Endothelial cell (in vitro differentiated cells): Measurements from ENCODE around the gene PRKCH. TPM values are rescaled to one million over a fixed set of nuclear protein-coding genes. Genes with fewer than 3 reads are reported as not detected.

ENCODE experiments used
- DNase-seq: peaks from one replicate; pipeline ENCODE4 v3.0.0; 2021; ENCODE audit warnings: low spot score
- H3K27ac Mint-ChIP-seq: one replicate; pipeline ENCODE4 v1.8.0; 2021; ENCODE audit warnings: mixed read lengths, inconsistent platforms; ENCODE audit not compliant: unreplicated experiment
- H3K27me3 Mint-ChIP-seq: one replicate; pipeline ENCODE4 v1.8.0; 2021; ENCODE audit warnings: mild to moderate bottlenecking, moderate library complexity, mixed read lengths, inconsistent platforms; ENCODE audit not compliant: unreplicated experiment
- H3K36me3 Mint-ChIP-seq: one replicate; pipeline ENCODE4 v1.8.0; 2021; ENCODE audit warnings: mild to moderate bottlenecking, low read depth, mixed read lengths, inconsistent platforms; ENCODE audit not compliant: unreplicated experiment
- H3K4me1 Mint-ChIP-seq: one replicate; pipeline ENCODE4 v1.8.0; 2021; ENCODE audit warnings: mild to moderate bottlenecking, mixed read lengths, inconsistent platforms; ENCODE audit not compliant: unreplicated experiment
- H3K4me3 Mint-ChIP-seq: one replicate; pipeline ENCODE4 v1.8.0; 2021; ENCODE audit warnings: mild to moderate bottlenecking, mixed read lengths, inconsistent platforms; ENCODE audit not compliant: unreplicated experiment
- H3K9me3 Mint-ChIP-seq: one replicate; pipeline ENCODE4 v1.8.0; 2021; ENCODE audit warnings: mixed read lengths, inconsistent platforms; ENCODE audit not compliant: unreplicated experiment
- total RNA-seq: library from RNA; stranded (reverse); fragmentation: NEBNext Ultra II Directional; extraction: Animal tissue kit (Norgen Biotek cat#: 25700); gene quantifications from one replicate; pipeline ENCODE4 v1.2.1, GENCODE V29; 2021; ENCODE audit not compliant: unreplicated experiment
- TF ChIP-seq, protein P1 (sequence below): fragments of 200-600 bp; sonication (generic); IDR thresholded peaks from one replicate; pipeline ENCODE4 v1.5.0; 2021; ENCODE audit warnings: antibody characterized with exemption; ENCODE audit not compliant: unreplicated experiment

The PRKCH gene
- total RNA-seq, 1 donor from 2014 or later, result 42.5 TPM

DNA sequence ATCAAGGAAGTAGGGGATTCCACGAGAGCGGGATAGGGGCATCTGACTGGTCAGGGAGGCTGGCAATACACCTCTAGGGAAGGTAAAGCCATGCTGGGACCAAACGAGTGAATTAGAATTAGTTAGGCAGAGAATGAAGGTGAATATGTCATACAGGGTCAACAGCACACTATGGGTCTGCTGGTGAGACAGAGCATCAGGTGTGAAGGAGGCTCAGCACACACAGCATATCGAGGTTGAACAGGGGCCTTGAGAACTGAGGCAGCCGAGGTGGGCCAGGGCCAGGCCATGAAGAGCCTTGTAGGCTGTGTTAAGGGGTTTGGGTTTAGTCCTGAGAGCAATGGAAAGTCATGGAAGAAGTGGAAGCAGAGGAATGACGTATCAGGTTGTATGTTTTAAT lies 137.8 kb downstream of the PRKCH start:
- peaks cover 30% of the 10 kb centered on the region for H3K36me3 Mint-ChIP-seq

DNA sequence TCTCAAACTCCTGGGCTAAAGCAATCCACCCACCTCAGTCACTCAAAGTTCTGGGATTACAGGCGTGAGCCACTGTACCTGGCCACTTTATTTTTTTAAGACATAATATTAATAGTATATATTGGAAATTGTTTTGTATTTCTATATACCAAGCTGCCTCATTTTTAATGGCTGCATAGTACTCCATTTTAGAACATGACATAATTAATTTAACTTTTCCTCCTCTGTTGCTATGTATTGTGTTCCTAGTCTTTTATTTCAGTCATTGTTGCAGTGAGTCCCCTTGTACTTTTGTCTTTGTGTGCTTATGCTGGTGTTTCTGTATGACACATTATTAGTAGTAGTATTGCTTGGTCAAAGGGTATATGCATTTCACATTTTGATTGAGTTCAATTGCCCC lies 138.7 kb downstream of the PRKCH start:
- DNase-seq, result no peak
- peak overlapping the region; percentile 11 for H3K4me3 Mint-ChIP-seq
- no peaks in the 10 kb centered on the region for H3K9me3 Mint-ChIP-seq
- H3K36me3 Mint-ChIP-seq, result peaks cover 30% of the 10 kb centered on the region
- no peak overlapping the region for H3K27ac Mint-ChIP-seq
- TF ChIP-seq, protein P1, sequence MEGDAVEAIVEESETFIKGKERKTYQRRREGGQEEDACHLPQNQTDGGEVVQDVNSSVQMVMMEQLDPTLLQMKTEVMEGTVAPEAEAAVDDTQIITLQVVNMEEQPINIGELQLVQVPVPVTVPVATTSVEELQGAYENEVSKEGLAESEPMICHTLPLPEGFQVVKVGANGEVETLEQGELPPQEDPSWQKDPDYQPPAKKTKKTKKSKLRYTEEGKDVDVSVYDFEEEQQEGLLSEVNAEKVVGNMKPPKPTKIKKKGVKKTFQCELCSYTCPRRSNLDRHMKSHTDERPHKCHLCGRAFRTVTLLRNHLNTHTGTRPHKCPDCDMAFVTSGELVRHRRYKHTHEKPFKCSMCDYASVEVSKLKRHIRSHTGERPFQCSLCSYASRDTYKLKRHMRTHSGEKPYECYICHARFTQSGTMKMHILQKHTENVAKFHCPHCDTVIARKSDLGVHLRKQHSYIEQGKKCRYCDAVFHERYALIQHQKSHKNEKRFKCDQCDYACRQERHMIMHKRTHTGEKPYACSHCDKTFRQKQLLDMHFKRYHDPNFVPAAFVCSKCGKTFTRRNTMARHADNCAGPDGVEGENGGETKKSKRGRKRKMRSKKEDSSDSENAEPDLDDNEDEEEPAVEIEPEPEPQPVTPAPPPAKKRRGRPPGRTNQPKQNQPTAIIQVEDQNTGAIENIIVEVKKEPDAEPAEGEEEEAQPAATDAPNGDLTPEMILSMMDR, result no peak
- no peaks in the 10 kb centered on the region for H3K4me1 Mint-ChIP-seq
- peaks cover 1% of the 10 kb centered on the region for H3K27me3 Mint-ChIP-seq

More for the DNA sequence above, 137.8 kb downstream of the PRKCH start:
- Mint-ChIP-seq H3K4me1 (no peaks in the 10 kb centered on the region), H3K27ac (no peak overlapping the region), H3K4me3 (no peak overlapping the region), H3K27me3 (no peaks in the 10 kb centered on the region), H3K9me3 (no peaks in the 10 kb centered on the region)
- TF ChIP-seq, protein P1, result no peak
- DNase-seq, result no peak

DNA sequence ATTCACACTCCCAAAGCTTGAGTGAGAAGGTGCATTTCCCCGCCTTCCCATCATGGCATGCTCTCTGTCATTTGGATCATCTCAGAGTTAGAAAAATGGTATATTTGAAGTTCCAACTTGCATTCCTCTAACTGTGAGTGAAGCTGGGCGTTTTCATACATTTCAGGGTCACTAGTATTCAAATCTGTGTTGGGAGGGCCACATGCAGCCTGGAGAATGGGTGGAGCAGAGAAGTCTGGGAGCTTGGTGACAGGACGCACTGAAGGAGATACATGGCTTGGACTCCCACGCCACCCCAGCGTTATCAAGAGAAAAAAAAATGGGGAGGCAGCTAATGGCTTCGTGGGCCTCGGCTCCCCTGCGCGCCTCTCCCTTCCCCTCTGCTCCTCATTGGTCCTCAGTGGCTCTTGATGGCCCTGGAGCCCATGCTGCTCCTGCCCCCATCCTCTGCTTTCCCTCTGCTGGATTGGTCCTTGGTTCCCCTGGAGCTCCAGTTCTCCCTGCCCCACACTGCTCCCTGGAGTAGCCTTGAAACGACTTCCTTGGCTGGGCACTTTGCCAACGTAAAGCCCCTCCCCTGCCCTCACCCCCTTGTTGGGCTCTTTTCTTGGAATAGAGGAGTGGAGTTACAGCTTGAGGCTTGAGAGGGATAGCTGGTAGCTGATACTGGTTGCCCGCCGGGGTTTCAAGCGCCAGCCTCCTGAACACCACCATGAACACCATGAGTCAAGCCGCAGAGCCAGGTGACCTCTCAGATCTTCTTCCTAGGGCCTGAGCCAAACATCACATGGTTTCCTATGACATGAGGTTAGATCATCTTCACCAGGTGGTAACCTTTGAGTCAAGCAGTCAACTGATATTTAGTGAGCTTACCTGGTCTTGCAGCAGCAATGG lies 139.6 kb downstream of the PRKCH start:
- TF ChIP-seq, protein P1, result no peak
- no peaks in the 10 kb centered on the region for H3K4me1 Mint-ChIP-seq
- no peaks in the 10 kb centered on the region for H3K9me3 Mint-ChIP-seq
- H3K27ac Mint-ChIP-seq, result no peak overlapping the region
- peaks cover 30% of the 10 kb centered on the region for H3K36me3 Mint-ChIP-seq
- no peak overlapping the region for H3K4me3 Mint-ChIP-seq
- no peak for DNase-seq
- peaks cover 1% of the 10 kb centered on the region for H3K27me3 Mint-ChIP-seq

DNA sequence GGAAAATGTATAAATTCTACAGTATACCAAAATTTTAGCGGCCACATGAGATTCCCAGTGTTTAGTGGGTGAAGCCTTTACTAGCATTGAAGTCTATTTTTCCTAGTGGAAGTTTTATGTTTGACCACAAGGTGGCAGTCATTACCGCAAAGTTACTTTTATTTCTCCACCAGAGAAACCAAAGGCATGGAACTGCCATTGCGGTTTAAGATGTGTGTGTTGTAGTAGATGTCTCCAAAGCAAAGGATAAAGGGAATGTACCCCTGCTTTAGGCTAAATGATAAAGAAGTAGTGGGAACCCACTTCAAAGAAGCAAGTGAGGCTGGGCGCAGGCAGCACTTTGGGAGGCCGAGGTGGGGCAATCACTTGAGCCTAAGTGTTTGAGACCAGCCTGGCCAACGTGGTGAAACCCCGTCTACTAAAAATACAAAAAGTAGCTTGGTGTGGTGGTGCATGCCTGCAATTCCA lies 140.5 kb downstream of the PRKCH start:
- Mint-ChIP-seq H3K27ac (no peak overlapping the region), H3K4me1 (peaks cover 3% of the 10 kb centered on the region), H3K4me3 (no peak overlapping the region), H3K9me3 (no peaks in the 10 kb centered on the region), H3K36me3 (peaks cover 28% of the 10 kb centered on the region), H3K27me3 (peaks cover 1% of the 10 kb centered on the region)
- TF ChIP-seq, protein P1, result peak; percentile 94
- DNase-seq, result peak; percentile 56

DNA sequence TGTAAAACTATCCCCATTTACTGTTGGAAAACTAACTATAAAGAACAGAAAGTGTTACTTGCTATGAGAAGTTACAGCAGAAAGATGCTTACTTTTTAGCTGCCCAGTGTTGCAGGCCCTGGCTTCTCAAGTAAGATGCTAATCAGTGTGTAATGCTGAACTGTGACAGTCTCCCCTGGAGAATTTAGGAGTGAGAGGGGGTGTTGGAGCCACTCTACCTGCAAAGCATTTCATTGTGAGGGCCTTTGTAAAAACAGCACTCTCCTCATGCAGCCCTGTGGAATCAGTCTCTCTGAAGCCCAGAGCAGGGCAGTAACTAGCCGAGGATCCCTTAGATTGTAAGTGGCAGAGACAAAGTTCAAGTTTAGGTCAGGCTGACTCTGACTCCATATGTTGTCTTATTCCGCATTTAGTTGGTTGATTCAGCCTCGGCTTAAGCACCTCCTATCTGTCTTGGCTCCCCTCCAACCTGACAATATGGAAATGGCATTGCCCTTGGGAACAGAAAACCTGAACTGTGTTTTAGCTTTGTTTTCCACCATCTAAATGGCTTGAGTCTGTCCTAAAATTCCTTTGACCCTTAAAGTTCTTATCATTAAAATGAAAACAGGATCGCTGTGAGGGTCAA lies 141.3 kb downstream of the PRKCH start:
- DNase-seq, result no peak
- H3K27ac Mint-ChIP-seq, result no peak overlapping the region

More for the DNA sequence above, 141.3 kb downstream of the PRKCH start:
- Mint-ChIP-seq H3K36me3 (peaks cover 19% of the 10 kb centered on the region), H3K4me3 (no peak overlapping the region), H3K4me1 (peaks cover 4% of the 10 kb centered on the region), H3K27me3 (peaks cover 1% of the 10 kb centered on the region), H3K9me3 (no peaks in the 10 kb centered on the region)
- TF ChIP-seq, protein P1, result no peak
